Measurements from ENCODE around the gene KY.

KY gene

DNA sequence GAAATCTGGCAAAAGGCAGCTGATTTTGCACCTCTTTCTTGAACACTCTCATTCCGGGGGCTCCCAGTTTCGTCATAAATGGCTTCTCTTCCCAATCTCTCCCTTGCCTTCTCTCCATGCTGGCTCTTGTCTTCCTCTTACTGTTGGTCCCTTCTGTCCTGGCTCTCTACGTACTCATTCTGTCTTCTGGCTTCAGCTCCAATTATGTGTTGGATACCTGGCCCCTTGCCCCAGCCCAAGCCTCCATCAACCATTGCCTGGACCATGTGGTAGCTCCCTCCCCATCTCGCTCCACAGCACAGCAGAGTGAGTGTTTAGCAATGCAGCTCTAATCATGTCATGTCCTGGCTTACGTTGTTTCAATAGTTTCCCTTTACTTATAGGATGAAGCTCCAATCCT is 21.7 kb upstream of the KY start:
- no peak for DNase-seq (ENCODE audit: low read depth in 2 of 2, low spot score in 1 of 2)

DNA sequence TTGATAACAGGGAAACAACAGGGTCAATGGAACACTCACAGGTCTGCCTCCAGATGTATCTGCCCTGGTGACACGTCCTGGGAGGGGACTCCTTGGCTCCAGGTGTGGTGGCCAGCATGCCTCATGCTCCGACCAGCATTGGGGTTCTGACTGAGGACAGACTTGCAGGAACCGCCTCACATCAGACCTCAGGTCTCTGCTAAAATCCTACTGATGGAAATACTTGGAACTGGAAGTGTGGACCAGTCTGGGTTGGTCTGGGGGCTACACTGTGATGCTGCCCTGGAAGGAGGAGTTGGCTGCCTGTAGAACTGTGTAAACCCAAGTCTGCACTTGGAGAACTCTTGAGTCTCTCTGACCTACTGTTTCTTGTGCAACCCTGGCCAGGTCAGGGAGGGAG is 17.1 kb upstream of the KY start:
- no peak for DNase-seq (ENCODE audit: low read depth in 2 of 2, low spot score in 1 of 2)

DNA sequence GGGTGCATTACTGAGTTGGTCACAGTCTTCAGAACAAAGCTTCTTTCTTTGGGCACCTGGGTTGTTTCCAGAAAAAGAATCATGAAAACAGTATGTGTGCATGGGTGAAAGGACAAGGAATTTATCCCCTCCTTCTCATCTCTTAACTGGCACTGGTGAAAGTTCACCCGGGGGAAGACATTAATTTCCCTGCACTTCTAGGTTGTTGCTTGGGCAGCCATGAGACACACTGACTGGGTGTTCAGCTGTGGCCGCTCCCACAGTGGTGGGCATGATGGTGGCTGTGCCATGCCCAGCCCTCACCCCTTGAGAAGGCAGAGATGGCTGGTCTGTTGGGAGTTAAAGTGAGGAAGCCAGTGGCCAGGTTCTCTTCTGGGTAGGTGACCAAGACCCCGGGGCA is 16.6 kb upstream of the KY start:
- DNase-seq (ENCODE audit: low read depth in 2 of 2, low spot score in 1 of 2): no peak

DNA sequence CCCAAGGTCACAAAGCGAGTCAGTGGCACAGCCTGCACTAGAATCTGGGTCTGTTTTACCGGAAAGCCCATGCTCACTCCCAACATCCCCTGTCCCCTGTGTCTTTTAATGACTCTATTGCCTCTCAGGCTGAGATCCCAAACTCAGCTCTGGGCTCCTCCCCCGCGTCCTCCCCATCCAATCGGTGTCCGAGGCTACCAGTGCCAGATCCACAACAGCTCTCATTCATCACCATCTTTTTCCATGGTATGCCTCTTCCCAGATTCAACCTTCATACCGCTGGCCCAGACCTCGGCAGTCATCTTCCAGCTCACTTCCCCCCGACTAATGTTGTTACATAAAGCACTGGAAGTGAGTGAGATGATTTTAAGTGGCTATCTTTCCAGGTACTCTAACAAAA is 16.1 kb upstream of the KY start:
- DNase-seq (ENCODE audit: low read depth in 2 of 2, low spot score in 1 of 2): no peak

DNA sequence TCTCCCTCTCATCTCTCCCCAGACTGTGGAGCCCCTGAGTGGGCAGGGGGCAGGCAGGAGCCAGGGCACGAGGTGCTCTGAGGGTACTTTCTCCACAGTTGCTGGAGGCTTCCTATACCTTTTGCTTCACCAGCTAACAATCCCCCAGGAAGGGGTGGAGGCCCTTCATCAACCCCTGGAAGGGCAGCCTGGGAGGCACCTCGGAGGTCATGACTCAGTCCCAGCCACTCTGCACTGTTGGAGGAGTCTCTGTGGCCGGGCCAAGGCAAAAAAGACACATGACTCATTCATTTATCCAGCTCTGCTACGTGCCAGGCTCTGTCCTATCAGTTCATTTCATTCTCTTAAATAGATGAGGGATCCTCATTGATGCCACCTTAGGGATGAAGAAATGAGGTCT is 15.6 kb upstream of the KY start:
- DNase-seq (ENCODE audit: low read depth in 2 of 2, low spot score in 1 of 2): no peak

DNA sequence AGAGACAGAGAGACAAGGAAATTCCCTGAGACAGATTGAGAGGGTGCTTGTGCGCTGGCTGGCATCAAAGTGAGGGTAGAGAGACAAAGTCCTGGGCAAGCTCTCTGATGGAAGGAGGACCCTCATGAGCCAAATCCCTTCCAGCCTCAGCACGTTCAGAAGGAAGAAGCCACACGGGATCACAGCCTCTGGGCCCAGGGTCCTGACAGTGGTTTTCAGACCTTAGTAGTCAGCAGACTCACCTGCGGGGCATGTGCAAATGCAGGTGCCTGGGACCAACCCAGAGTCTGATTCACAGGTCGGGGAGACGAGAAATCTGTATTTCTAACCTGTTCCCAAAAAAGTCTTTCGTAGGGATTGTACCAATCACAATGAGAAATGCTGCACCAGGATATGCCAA is 15.2 kb upstream of the KY start:
- DNase-seq (ENCODE audit: low read depth in 2 of 2, low spot score in 1 of 2): no peak

DNA sequence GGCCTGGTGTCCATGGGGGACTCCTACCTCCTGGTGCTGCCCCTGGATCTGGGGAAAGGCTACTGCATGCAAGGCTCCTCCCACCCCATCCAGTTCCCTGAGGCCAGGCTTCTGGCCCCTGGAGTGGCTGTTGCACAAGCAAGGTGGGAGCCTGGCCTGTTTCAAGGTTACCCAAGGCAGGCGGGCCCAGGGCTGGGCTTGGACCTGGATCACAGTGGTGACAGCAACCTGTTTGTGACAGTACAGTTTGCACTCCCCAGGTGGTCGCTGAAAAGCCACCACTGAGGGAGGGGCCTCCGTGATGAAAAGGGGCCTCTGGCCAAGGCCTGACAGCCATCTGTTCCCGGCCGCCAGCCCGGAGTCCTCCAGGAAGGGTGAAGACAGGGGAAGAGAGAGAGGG is 14.4 kb upstream of the KY start:
- DNase-seq (ENCODE audit: low read depth in 2 of 2, low spot score in 1 of 2): no peak

DNA sequence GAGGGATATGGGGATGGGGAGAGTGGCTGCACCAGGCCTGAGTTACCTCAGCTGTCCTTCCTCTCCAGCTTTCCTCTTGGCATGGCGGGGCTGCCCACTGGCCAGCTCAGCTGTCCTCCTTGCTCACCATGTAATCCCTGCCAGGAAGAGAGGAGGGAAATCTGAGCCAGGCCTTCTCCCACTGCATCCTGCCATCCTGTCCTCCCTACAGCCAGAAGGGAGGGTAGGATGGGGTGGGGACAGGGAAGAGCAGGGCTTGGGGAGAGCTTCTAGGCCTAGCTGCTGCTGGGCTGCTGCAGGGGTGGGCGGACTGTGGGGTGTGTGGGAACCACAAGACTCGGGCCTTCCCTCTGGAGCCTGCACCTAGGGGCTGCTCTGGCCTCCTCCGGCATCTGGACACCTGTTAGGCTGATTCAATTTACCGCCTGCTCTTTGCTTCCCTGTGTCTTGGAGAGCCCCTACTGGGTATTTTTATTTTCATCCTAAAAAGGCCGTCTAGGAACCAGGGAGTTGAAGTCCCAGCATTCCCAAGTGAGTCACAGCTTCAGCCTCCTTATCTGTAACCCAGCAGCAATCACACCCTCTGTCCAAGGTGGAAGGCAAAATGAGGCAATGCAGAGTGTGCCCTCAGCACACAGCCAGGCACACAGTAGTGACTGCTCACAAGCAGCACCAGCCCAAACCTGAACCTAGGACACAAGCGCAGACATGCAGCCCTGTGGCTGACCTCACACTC is 13.1 kb upstream of the KY start:
- DNase-seq (ENCODE audit: low read depth in 2 of 2, low spot score in 1 of 2): no peak

DNA sequence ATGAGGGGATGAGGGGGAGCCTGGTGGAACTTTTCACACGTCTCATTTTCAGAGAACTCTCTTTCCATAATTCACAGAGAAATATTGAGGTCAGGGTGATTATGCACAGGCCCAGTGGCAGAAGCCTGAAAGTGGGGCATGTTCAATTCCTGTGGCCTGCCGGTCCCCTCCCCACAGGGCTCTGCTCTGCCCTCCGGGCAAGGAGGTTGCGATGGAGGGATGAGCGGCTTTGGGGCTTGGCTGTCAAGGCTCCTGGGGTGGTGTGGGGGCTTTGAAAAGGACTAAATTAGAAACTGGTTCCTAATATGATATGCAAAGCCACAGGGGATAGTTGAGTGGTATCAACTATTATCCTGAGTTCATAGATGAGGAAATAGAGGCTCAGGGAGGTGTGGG is 9.2 kb upstream of the KY start:
- DNase-seq (ENCODE audit: low read depth in 2 of 2, low spot score in 1 of 2): no peak

DNA sequence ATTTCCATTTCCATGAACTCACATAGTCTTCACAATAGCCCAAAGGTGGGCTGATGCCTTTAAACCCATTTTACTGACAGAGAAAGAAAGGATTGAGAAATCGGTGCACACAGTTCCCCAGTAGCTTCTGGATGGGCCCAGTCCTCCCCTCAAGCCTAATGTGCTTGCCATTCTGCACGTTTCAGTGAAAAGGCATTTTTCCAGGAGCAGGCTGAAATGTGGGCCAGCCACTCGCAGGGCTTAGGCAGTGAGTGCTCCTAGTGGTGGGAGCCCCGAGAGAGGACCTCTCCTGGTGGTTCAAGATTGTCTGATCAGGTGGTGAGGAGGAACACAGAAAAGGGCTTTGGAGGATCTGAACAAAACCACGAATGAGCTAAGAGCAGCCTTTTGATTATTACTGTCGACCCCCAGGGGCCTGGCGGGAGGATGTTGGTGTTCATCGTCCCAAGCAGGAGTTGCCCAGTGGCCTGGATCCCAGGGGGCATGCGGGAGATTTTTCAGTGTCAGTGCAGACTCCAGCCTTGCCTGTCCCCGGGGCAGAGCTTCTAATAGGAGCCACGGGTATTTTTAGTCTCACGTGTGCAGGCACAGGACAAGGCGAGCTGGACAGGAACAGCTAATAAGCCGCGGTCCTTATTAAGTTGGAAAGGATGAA is 8.7 kb upstream of the KY start:
- DNase-seq (ENCODE audit: low read depth in 2 of 2, low spot score in 1 of 2): no peak

DNA sequence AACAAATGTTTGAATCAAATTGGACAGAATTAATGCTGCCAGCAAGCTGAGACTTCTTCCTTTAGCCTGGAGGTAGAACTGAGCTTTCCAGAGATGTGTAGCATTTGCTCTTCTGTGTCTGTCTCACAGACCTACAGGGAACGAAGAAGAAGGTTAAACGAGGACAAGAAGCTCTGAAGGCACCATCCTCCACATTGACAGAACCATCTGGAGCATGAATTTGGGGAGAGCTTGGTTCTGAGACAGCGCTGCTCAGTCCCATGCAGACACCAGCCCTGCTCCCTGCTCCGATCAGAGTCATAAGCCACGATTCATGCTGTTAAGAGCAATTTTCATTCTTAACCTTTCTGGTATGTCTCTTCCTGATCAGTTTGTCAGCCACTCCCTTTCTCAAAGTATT is 7.7 kb upstream of the KY start:
- no peak for DNase-seq (ENCODE audit: low read depth in 2 of 2, low spot score in 1 of 2)

DNA sequence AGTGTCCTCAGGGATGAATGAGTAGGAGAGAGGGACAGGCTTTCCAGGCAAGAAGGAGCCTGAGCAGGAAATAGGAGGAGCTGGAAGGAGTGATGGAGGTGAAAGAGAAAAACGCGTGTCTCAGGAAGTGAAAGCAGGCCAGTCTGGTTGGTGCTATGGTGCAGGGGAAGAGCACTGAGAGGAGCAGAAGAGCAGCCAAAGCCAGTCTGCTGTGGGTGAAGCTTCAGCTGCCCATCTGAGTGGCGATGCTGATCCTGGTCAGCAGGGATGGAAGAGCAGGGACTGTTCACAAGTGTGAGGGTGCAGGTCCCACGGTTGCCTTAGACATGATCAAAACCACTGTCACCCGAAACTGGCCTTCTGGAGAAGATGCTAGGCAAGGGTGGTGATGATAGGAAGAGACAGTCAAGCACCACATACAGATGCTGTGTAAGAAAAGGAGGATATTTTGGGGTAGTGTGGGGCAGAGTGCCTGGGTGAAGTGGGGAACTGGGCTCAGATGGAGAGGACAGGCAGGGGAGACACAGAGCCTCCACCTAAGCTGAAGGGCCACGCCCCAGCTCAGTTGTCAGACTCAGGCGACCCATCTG is 5.5 kb upstream of the KY start:
- no peak for DNase-seq (ENCODE audit: low read depth in 2 of 2, low spot score in 1 of 2)

DNA sequence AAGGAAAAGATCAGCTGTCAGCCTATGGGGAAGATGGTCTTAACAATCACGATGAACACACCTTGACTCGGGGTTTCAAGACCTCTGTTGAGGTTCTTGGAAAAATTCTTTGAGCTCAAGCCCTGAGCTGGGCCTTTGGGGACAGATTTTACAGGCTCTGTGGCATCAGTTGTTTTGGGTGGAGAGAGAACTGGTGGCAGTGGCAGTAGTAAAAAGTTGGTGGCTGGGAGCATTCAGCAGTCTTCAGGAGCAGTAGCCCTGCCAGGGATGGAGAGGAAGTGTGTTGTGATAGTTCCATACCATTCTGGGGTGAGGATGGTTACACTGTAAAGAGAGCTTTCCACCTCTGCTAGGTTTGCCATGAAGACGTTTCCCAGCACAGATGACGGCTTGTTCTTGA is 4.9 kb upstream of the KY start:
- no peak for DNase-seq (ENCODE audit: low read depth in 2 of 2, low spot score in 1 of 2)

DNA sequence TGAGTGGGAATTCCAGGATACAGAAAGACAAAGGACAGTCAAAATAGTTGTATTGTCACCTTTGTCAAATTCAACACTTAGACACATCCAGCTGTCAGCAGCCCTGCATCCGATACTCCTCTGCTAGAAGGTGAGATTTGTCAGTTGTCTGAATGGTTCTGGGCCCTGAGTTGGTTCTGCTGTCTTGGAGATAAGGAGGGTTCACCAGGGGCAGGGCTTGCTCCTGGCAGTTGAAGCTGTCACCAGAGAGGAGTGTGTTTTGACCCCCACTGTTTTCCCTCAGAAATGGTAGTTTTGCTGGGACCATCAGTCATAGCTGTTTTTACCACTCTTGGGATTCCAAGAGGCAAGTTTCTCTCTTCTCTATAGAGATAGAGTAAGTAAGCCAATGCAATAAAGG is 3.2 kb upstream of the KY start:
- no peak for DNase-seq (ENCODE audit: low read depth in 2 of 2, low spot score in 1 of 2)

DNA sequence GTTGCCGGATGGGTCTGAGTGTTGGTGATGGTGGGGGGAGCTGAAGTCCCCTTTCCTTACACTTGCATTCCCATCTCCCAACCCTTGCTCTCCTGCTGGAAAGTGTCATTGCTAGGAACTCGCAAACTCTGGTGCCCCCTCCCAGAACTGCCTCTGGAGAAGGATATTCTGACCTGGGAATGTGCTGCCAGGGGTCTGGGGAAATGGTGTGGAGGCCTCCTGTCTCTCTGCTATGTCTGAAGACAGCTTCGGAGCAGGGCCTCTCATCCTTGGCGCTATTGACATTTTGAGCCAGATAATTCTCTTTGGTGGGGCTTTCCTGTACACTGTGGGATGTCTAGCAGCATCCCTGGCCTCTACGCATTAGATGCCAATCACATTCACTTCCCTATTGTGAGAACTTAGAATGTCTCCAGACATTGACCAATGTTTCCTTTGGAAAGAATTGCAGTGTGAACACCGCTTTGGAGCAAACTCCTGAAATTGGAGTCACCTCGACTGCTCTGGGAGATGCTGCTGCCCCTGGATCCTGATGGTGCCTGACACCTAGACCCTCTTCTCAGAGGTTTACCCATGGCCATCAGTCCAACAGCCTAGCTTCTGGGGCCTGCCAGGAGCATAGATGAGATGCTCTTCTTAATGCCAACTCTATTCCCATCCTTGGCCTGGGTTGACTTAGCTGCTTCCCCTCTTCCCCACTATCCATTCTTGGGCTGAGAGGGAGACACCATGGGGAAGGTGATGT is 2.2 kb upstream of the KY start:
- DNase-seq (ENCODE audit: low read depth in 2 of 2, low spot score in 1 of 2): no peak

DNA sequence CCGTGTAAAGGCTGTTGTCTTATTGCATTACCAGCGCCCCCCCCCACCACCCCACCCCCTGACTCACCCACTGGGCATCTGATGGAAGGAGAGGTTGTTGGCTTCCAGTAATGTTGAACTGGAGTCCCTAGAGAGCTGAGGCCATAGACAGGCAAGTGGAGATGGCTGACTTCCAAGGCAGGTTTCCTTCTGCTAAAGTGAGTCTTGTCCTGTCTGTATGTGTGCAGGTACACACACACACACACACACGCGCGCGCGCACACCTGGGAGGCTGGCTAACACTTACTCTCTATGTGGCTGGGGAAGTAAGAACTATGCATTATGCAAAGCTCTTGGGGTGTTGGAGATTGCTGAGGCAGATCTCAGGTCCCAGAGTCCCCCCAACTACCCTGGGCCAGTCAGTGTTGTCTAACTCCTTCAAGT is 1.6 kb upstream of the KY start:
- no peak for DNase-seq (ENCODE audit: low read depth in 2 of 2, low spot score in 1 of 2)

DNA sequence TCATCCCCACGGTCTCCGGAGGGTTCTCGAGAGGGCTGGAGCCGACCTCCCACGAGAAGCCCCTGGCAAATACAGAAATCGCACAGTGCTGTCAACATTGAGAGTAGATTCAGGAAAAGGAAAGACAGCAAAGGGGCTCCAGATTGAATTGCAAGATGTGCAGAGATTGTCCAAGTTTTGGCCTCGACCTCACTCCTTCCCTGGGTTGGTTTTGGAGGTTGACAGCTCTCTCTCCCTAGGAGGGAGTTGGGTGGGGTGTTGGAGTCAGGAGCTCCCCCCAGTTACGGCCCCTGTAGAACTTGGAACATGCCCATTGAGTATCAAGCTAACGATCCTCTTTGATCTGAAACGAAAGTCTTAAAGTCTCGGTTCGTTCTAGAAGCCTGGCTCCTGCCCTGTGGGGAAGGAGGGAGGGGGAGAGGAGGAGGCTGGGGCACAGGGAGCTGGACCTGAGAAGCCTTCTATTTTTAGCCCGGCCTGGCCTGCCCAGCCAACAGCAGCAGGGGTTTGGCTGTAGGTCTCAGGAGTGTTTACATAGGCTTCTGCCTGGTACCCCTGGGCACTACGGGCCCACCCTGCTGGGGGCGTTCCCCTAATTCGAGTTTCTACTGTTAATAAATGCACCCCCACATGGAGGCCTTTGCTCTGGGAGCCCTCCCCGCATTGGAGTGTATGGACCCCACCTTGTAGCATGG is 672 bp upstream of the KY start:
- DNase-seq (ENCODE audit: low read depth in 2 of 2, low spot score in 1 of 2): no peak

DNA sequence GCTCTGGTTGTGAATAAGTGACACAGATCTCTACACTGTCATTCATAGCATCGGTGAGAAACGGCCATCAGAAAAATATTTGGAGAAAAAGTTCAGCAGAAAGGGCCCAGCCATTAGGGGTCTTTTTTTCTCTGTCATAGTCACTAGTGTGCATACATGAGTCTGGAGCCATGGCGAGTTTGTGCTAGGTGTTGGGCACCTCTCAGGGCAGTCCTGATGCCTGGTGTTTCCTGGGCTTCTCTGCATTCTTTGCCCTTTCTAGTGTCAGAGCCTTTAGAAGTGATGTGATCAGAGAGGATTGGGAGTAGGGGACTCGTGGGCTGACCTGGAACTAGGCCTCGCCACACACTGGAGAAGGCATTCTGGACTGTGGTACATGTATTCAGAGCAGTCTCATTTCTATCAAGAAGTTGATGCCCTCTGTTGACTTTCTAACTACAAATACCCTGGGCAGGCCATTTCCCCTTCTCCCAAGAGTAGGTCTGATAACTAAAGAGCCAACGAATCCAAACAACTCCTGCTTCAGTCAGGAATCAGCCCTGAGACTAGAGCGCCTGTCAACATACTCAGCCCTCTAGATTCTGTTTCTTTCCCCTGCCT is 1.6 kb downstream of the KY start:
- DNase-seq (ENCODE audit: low read depth in 2 of 2, low spot score in 1 of 2): no peak

DNA sequence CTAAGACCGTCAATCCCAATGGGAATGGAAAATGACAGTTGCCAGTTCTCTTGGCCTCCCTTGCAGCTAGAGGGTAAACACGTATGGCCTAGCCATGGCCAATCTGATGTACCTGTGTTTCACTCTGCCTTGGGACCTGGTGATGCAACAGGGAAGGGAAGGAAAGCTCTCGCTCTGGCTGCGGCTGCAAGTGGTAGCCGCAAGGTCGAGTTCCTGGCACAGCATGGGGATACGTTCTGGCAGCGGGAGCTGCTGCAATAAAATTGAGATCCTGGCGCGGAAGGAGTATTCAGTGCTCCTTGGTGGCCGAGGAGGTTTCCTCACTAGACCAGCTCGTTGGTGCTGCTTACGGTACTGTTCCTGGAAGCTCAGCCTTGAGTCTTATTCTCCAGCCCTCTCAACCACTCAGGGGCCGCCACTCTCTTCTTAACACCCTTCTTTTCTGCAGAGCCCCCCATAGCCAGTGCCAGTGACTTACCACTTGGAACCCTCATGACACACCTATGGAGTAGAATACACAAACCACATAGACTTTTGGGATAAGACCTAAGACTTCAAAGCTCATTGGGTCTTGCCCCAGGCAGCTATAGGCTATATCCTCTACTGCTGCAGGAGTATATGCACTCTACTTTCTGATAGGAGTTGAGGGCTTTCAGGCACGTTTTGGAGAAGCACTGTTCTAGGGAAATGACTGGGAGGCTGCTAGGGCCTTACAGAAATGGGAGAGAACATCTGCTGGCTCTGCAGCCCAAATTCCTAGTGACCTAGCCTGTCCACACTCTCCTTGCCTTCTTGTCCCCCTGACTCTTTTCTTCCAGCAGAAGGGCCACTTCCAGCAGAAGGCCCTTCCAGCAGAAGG is 2.7 kb downstream of the KY start:
- no peak for DNase-seq (ENCODE audit: low read depth in 2 of 2, low spot score in 1 of 2)

DNA sequence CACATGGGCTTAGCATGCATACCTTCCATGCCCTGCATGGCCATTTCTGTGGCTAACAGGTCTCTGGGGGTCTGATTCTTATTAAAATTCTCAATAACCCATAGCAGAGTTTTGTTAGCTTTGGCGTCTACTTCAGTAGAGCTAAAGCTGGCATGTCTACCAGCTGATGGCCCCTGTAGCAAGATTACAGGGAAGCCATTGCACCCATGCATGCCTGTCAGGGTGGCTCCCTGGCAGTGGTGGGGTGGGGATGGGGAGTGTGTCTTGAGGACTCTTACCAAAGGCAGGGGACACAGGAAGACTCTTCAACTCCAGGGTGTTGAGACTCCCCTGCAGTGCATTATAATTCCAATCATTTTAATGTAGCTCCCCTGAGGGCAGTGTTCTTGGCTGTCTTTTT is 4.7 kb downstream of the KY start:
- no peak for DNase-seq (ENCODE audit: low read depth in 2 of 2, low spot score in 1 of 2)

Measured in stimulated activated CD8-positive, alpha-beta memory T cell treated with anti-CD3 and anti-CD28 coated beads, Interleukin-4, amount 100 ng/mL, for 1 hour (primary cell).